BLaER1 (cell line): ENCODE data around the gene PDE1C.

Experiments used
- H3K27ac ChIP-seq: shearing (Covaris generic); formaldehyde crosslinking; 2 replicates; pipeline ENCODE4 v1.8.1; 2022
- H3K27me3 ChIP-seq: shearing (Covaris generic); formaldehyde crosslinking; 2 replicates; pipeline ENCODE4 v1.8.1; 2022
- H3K36me3 ChIP-seq: shearing (Covaris generic); formaldehyde crosslinking; 2 replicates; pipeline ENCODE4 v1.8.1; 2022
- H3K4me1 ChIP-seq: shearing (Covaris generic); formaldehyde crosslinking; 2 replicates; pipeline ENCODE4 v1.8.1; 2022
- H3K4me2 ChIP-seq: shearing (Covaris generic); formaldehyde crosslinking; 2 replicates; pipeline ENCODE4 v1.8.1; 2022
- H3K4me3 ChIP-seq: shearing (Covaris generic); formaldehyde crosslinking; 2 replicates; pipeline ENCODE4 v1.8.1; 2022
- H3K9ac ChIP-seq: shearing (Covaris generic); formaldehyde crosslinking; 2 replicates; pipeline ENCODE4 v1.8.1; 2022
- H3K9me3 ChIP-seq: shearing (Covaris generic); formaldehyde crosslinking; 2 replicates; pipeline ENCODE4 v1.8.1; 2022
- H4K20me1 ChIP-seq: shearing (Covaris generic); formaldehyde crosslinking; 2 replicates; pipeline ENCODE4 v1.8.1; 2022
- Cebpa-rat ChIP-seq: shearing (Covaris generic); IDR thresholded peaks from 2 replicates; pipeline ENCODE4 v1.8.1; 2022

PDE1C gene

GRCh38 chr7:31974351-31974750 is 95.9 kb downstream of the PDE1C start:
- Histone ChIP-seq H4K20me1 (no peaks in the 10 kb centered on the region), H3K4me3 (no peak overlapping the region), H3K27me3 (no peaks in the 10 kb centered on the region), H3K27ac (no peak overlapping the region), H3K4me2 (no peak overlapping the region), H3K36me3 (no peaks in the 10 kb centered on the region), H3K9me3 (peaks cover 6% of the 10 kb centered on the region; the same call in 1 of the 2 replicates), H3K9ac (no peak overlapping the region), H3K4me1 (no peaks in the 10 kb centered on the region)
- no peak for TF ChIP-seq Cebpa-rat

- Histone ChIP-seq H3K36me3 (no peaks in the 10 kb centered on the region), H3K9me3 (no peaks in the 10 kb centered on the region), H3K4me3 (no peak overlapping the region), H3K4me1 (no peaks in the 10 kb centered on the region), H4K20me1 (no peaks in the 10 kb centered on the region), H3K27me3 (no peaks in the 10 kb centered on the region), H3K9ac (no peak overlapping the region), H3K27ac (no peak overlapping the region), H3K4me2 (no peak overlapping the region)
- no peak for TF ChIP-seq Cebpa-rat
Measured at GRCh38 chr7:31971049-31971667, 99.0 kb downstream of the PDE1C start.

GRCh38 chr7:31970501-31970900 is 99.7 kb downstream of the PDE1C start:
- no peak for TF ChIP-seq Cebpa-rat
- Histone ChIP-seq H3K27me3 (no peaks in the 10 kb centered on the region), H3K27ac (no peak overlapping the region), H3K9me3 (no peaks in the 10 kb centered on the region), H3K36me3 (no peaks in the 10 kb centered on the region), H3K9ac (no peak overlapping the region), H4K20me1 (no peaks in the 10 kb centered on the region), H3K4me3 (no peak overlapping the region), H3K4me1 (no peaks in the 10 kb centered on the region), H3K4me2 (no peak overlapping the region)

GRCh38 chr7:31963569-31964175 is 106.5 kb downstream of the PDE1C start:
- Histone ChIP-seq H3K27me3 (no peaks in the 10 kb centered on the region), H3K4me1 (no peaks in the 10 kb centered on the region), H3K9ac (no peak overlapping the region), H3K27ac (no peak overlapping the region), H3K4me2 (no peak overlapping the region), H3K36me3 (no peaks in the 10 kb centered on the region), H3K4me3 (no peak overlapping the region), H4K20me1 (no peaks in the 10 kb centered on the region), H3K9me3 (peaks cover 12% of the 10 kb centered on the region)
- TF ChIP-seq Cebpa-rat = no peak

- Histone ChIP-seq H3K27ac (no peak overlapping the region), H3K4me2 (no peak overlapping the region), H3K36me3 (no peaks in the 10 kb centered on the region), H3K9ac (no peak overlapping the region), H3K27me3 (no peaks in the 10 kb centered on the region), H3K9me3 (peaks cover 12% of the 10 kb centered on the region), H3K4me3 (no peak overlapping the region), H3K4me1 (no peaks in the 10 kb centered on the region), H4K20me1 (no peaks in the 10 kb centered on the region)
- no peak for TF ChIP-seq Cebpa-rat
Measured at GRCh38 chr7:31962246-31962645, 108.0 kb downstream of the PDE1C start.

- Histone ChIP-seq H3K36me3 (no peaks in the 10 kb centered on the region), H3K27me3 (no peaks in the 10 kb centered on the region), H3K27ac (no peak overlapping the region), H3K4me1 (no peaks in the 10 kb centered on the region), H3K9me3 (no peaks in the 10 kb centered on the region), H3K9ac (no peak overlapping the region), H4K20me1 (no peaks in the 10 kb centered on the region), H3K4me3 (no peak overlapping the region), H3K4me2 (no peak overlapping the region)
- TF ChIP-seq Cebpa-rat = no peak
Measured at GRCh38 chr7:31958226-31958625, 112.0 kb downstream of the PDE1C start.

- Histone ChIP-seq H3K4me1 (no peaks in the 10 kb centered on the region), H4K20me1 (no peaks in the 10 kb centered on the region), H3K27ac (no peak overlapping the region), H3K27me3 (no peaks in the 10 kb centered on the region), H3K36me3 (no peaks in the 10 kb centered on the region), H3K9ac (no peak overlapping the region), H3K9me3 (no peaks in the 10 kb centered on the region), H3K4me2 (no peak overlapping the region), H3K4me3 (no peak overlapping the region)
- no peak for TF ChIP-seq Cebpa-rat
Measured at GRCh38 chr7:31957756-31958155, 112.5 kb downstream of the PDE1C start.

GRCh38 chr7:31957090-31957720 is 113.0 kb downstream of the PDE1C start:
- H3K27me3 ChIP-seq = no peaks in the 10 kb centered on the region
- no peaks in the 10 kb centered on the region for H3K36me3 ChIP-seq
- H3K4me3 ChIP-seq = no peak overlapping the region
- H3K4me1 ChIP-seq = no peaks in the 10 kb centered on the region
- TF ChIP-seq Cebpa-rat = no peak
- no peak overlapping the region for H3K27ac ChIP-seq
- no peak overlapping the region for H3K9ac ChIP-seq
- no peaks in the 10 kb centered on the region for H3K9me3 ChIP-seq
- H3K4me2 ChIP-seq = no peak overlapping the region
- H4K20me1 ChIP-seq = no peaks in the 10 kb centered on the region

- Histone ChIP-seq H3K4me1 (no peaks in the 10 kb centered on the region), H3K4me2 (no peak overlapping the region), H3K27me3 (no peaks in the 10 kb centered on the region)
Measured at GRCh38 chr7:31955641-31956040, 114.6 kb downstream of the PDE1C start.

GRCh38 chr7:31955021-31955420 is 115.2 kb downstream of the PDE1C start:
- TF ChIP-seq Cebpa-rat = no peak
- H4K20me1 ChIP-seq = no peaks in the 10 kb centered on the region
- H3K4me1 ChIP-seq = no peaks in the 10 kb centered on the region
- H3K9ac ChIP-seq = no peak overlapping the region
- no peaks in the 10 kb centered on the region for H3K9me3 ChIP-seq
- no peak overlapping the region for H3K4me3 ChIP-seq
- no peaks in the 10 kb centered on the region for H3K27me3 ChIP-seq
- no peak overlapping the region for H3K27ac ChIP-seq
- no peak overlapping the region for H3K4me2 ChIP-seq
- H3K36me3 ChIP-seq = no peaks in the 10 kb centered on the region

More at GRCh38 chr7:31955641-31956040, 114.6 kb downstream of the PDE1C start:
- Histone ChIP-seq H3K9ac (no peak overlapping the region), H4K20me1 (no peaks in the 10 kb centered on the region), H3K9me3 (no peaks in the 10 kb centered on the region), H3K36me3 (no peaks in the 10 kb centered on the region), H3K4me3 (no peak overlapping the region), H3K27ac (no peak overlapping the region)
- TF ChIP-seq Cebpa-rat = no peak
